Thoracic aorta (tissue), 2 donors: ENCODE data around the gene NCAM2. TPM values are rescaled to one million over a fixed set of nuclear protein-coding genes. Genes with fewer than 3 reads are reported as not detected.

Experiments
- ATAC-seq: fragments of 150-250 bp; one replicate; pipeline ENCODE4 v1.8.0; 2017; ENCODE audit warnings: low read depth; ENCODE audit not compliant: insufficient number of reproducible peaks, low FRiP score
- DNase-seq: peaks from one replicate; pipeline ENCODE4 v3.0.0-alpha.2; 2020; ENCODE audit warnings: low spot score
- H3K27ac ChIP-seq, 2 donors: fragments of 200-600 bp; sonication (generic); 1 replicate in 1 of 2; 2 replicates in 1 of 2; pipeline ENCODE4 v1.5.1; 2016; ENCODE audit warnings: mild to moderate bottlenecking in 2 of 2, moderate library complexity in 2 of 2
- H3K27me3 ChIP-seq: fragments of 200-600 bp; sonication (generic); replicated peaks from 2 replicates; pipeline ENCODE4 v1.6.0; 2016; ENCODE audit warnings: mild to moderate bottlenecking; ENCODE audit not compliant: insufficient read depth
- H3K36me3 ChIP-seq: fragments of 200-600 bp; sonication (generic); one replicate; pipeline ENCODE4 v1.5.1; 2016
- H3K4me1 ChIP-seq, 2 donors: fragments of 200-600 bp; sonication (generic); 1 replicate in 1 of 2; 2 replicates in 1 of 2; pipeline versions ENCODE4 v1.5.1 to v1.6.0; 2016; ENCODE audit warnings: low read depth in 2 of 2, mild to moderate bottlenecking in 1 of 2; ENCODE audit not compliant: control insufficient read depth in 1 of 2
- H3K4me3 ChIP-seq: fragments of 200-600 bp; sonication (generic); 2 replicates; pipeline ENCODE4 v1.5.1; 2016; ENCODE audit warnings: mild to moderate bottlenecking
- H3K9me3 ChIP-seq: fragments of 200-600 bp; sonication (generic); 2 replicates; pipeline ENCODE4 v1.5.1; 2016
- total RNA-seq, 2 donors: library from RNA; depleted of rRNA; stranded (reverse); fragments of >200 nt; gene quantifications; one replicate each; pipeline versions ENCODE4 v1.1.0 to v1.2.3, GENCODE V29; 2016
- TF ChIP-seq, protein P1 (sequence below): fragments of 200-600 bp; sonication (generic); IDR thresholded peaks from one replicate; pipeline ENCODE4 v1.5.1; 2019; ENCODE audit warnings: antibody characterized with exemption

Gene NCAM2
- total RNA-seq, 2 donors from 2014 or later: 0.99 to 1.4 TPM

DNA sequence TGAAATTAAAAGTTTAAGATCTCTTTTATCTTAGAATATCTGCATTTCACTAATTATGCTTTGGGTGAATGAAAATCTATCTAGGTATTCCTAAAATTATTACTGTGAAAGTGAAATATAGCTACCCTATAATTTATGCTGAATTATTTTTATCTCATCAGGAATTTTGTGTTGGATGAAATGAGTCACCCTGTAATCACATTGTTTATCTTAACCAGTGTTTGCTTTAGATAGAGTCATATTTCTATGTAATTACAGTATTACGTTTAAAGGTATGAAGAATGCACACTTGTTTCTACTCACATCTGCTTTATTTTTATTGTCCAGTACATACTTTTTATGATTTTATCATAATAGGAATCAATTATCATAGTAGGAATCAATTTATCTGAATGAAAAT lies 249.2 kb downstream of the NCAM2 start:
- DNase-seq (no peak), ATAC-seq (no peak)
- Histone ChIP-seq H3K36me3 (no peaks in the 10 kb centered on the region), H3K9me3 (no peaks in the 10 kb centered on the region), H3K4me3 (no peak overlapping the region), H3K27ac (no peak overlapping the region), H3K27me3 (no peaks in the 10 kb centered on the region), H3K4me1 (no peaks in the 10 kb centered on the region)
- TF ChIP-seq, protein P1, sequence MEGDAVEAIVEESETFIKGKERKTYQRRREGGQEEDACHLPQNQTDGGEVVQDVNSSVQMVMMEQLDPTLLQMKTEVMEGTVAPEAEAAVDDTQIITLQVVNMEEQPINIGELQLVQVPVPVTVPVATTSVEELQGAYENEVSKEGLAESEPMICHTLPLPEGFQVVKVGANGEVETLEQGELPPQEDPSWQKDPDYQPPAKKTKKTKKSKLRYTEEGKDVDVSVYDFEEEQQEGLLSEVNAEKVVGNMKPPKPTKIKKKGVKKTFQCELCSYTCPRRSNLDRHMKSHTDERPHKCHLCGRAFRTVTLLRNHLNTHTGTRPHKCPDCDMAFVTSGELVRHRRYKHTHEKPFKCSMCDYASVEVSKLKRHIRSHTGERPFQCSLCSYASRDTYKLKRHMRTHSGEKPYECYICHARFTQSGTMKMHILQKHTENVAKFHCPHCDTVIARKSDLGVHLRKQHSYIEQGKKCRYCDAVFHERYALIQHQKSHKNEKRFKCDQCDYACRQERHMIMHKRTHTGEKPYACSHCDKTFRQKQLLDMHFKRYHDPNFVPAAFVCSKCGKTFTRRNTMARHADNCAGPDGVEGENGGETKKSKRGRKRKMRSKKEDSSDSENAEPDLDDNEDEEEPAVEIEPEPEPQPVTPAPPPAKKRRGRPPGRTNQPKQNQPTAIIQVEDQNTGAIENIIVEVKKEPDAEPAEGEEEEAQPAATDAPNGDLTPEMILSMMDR: no peak

DNA sequence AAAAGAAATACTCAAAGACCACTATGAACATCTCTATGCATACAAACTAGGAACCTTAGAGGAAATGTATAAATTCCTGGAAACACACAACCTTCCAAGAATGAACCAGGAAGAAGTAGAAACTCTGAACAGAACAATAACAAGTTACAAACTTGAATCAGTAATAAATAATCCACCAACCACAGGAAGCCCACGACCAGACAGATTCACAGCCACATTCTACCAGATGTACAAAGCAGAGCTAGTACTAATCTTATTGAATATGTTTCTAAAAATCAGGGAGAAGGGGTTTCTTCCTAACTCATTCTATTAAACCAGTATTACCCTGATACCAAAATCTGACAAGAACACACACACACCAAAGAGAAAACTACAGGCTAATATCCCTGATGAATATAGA lies 263.8 kb downstream of the NCAM2 start:
- Histone ChIP-seq H3K27me3 (no peaks in the 10 kb centered on the region), H3K4me1 (no peaks in the 10 kb centered on the region), H3K27ac (no peak overlapping the region), H3K4me3 (no peak overlapping the region), H3K9me3 (no peaks in the 10 kb centered on the region), H3K36me3 (no peaks in the 10 kb centered on the region)
- DNase-seq: no peak
- ATAC-seq: no peak
- TF ChIP-seq, protein P1: no peak

DNA sequence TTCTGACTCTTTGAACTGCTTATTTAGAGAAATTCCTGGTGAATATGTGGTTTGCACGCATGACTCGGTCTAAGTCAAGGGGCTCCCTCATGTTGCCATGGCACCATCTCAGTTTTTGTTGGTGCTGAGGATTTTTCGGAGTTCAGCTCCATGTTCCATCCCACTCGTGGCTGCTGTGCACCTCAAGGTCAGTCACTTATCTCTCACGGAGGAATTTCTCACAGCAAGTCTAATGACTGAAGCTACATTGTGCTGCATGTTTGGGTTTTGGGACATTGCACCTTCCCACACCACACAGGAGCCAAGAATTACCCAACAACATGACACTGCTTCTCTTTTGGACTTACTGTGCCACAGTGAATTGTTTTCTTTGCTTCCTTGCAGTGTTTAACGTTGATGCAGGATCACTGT lies 269.9 kb downstream of the NCAM2 start:
- TF ChIP-seq, protein P1: no peak
- H3K27me3 ChIP-seq: no peaks in the 10 kb centered on the region
- no peaks in the 10 kb centered on the region for H3K4me1 ChIP-seq
- ATAC-seq: no peak
- no peaks in the 10 kb centered on the region for H3K36me3 ChIP-seq
- no peak overlapping the region for H3K4me3 ChIP-seq
- DNase-seq: no peak
- H3K27ac ChIP-seq: no peak overlapping the region
- no peaks in the 10 kb centered on the region for H3K9me3 ChIP-seq

DNA sequence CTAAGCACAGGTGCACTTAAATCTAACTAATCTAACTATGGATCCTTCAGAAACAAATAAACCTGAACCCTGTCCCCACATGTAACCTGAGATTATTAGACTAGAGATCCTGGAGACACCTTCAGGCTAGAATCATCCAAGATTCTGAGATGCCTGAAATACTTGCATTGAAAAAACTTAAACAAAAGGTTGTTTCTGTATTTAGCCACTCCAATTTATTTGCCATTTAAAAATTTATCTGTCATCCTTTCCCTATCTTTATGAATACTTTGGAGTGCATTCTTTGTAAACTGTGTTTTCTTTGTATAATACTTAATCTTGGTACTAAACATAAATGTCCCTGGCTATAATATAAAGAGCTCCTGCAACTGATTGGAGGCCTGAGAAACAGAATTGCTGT lies 270.7 kb downstream of the NCAM2 start:
- no peak overlapping the region for H3K4me3 ChIP-seq
- ATAC-seq (no peak), DNase-seq (no peak)
- TF ChIP-seq, protein P1: no peak
- no peaks in the 10 kb centered on the region for H3K27me3 ChIP-seq
- no peak overlapping the region for H3K27ac ChIP-seq
- H3K36me3 ChIP-seq: no peaks in the 10 kb centered on the region
- H3K9me3 ChIP-seq: no peaks in the 10 kb centered on the region
- no peaks in the 10 kb centered on the region for H3K4me1 ChIP-seq

DNA sequence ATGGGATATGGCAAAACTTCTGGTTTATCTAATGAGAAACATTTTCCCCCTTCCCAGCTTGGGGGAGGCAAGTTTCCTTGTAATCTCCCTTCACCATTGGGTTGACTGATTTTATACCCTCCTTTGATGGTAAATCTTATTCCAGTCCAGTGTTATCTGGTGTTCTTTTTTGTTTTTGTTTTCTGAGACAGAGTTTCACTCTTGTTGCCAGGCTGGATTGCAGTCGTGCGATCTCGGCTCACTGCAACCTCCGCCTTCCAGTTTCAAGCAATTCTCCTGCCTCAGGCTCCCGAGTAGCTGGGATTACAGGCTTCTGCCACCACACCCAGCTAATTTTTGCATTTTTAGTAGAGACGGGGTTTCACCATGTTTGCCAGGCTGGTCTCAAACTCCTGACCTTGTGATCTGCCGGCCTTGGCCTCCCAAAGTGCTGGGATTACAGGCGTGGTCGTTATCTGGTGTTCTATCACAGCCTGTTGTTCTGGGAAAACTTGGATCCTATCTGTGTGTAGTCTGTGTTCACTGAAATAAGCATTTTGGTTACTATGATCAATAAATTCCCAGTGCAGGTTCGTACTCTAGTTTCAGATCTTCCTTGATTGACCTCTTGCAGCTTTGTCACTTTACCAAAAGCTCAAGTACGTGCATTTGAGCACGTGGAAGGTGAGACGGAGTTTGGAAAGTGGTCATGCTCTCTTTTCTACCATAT lies 281.1 kb downstream of the NCAM2 start:
- Histone ChIP-seq H3K4me3 (no peak overlapping the region), H3K27ac (no peak overlapping the region), H3K27me3 (no peaks in the 10 kb centered on the region), H3K36me3 (no peaks in the 10 kb centered on the region), H3K4me1 (no peaks in the 10 kb centered on the region), H3K9me3 (no peaks in the 10 kb centered on the region)
- DNase-seq: no peak
- ATAC-seq: no peak
- TF ChIP-seq, protein P1: no peak
